ENCODE measurements around the gene ZFC3H1.

ZFC3H1 gene

DNA sequence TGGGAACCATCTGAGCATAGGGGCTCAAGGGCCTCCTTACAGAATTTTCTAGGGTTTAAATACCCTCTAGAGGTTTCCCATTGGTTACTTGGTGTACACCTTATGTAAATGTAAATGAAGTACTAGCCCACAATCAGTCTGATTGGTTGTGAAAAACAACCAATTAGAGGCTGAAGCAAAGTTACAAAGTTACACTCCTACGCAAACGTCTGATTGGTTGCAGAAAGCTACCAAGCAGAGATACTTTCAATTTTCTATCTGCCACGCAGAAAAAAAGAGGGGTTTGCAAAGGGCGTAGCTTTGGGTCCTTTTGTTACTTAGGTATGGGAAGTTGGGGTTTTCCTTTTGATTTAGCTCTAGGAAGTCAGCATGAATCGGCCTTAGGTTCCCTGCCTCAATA is 20.4 kb upstream of the ZFC3H1 start:
- DNase-seq (ENCODE audit: low read depth in 3 of 3), result no peak

DNA sequence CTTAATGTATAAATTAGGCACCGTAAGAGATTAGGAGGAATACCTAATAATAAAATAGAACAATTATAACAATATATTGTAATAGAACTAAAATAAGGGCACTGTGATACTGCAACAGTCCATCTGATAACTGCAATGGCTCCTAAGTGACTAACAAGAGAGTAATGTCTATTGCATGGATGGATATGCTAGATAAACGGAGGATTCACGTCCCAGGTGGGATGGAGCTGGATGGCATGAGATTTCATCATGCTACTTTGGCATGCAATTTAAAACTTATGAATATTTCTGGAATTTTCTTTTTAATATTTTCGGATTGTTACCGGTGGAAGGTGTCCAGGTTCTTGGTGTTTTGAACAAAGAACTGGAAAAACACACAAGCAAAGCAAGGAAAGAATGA is 20.0 kb upstream of the ZFC3H1 start:
- DNase-seq (ENCODE audit: low read depth in 3 of 3), result no peak

DNA sequence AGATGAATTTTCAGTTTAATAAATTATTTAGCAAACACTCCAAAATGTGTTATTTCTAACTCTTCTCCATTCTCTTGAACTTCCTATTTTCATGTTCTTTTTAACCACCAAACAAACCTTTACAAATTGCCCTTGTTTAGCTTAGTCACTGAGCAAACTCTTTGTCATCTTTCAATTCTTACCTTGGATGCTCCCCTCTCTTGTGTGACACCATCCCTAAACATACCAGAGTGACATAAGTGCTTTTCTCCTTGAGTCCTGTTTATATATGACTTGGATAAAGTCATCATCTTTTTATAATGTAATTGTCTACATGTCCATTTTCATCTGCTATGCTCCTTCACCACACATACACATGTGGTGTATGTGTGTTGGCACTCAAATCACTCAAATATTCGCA is 18.8 kb upstream of the ZFC3H1 start:
- DNase-seq (ENCODE audit: low read depth in 3 of 3), result no peak

GRCh38 chr12:71671816-71672215 is 8.2 kb upstream of the ZFC3H1 start:
- no peak for DNase-seq (ENCODE audit: low read depth in 3 of 3)

DNA sequence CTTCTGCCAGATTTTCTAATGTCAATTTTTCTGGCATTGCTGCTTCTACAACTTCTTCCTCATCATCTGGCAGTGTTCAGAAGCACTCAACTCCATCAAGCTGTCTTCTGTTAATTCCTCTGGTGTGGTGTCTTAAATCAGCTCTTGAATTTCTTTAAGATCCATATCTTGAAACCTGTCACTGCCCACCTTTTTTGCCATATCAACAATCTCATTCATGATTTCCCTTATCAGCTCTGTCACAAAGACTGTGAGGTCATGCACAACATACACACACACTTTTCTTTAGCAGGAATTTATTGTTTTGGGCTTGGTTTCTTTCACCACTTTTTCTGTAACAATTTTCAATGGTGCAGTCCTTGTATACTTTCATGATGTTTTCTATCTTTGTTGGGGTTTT is 7.7 kb upstream of the ZFC3H1 start:
- DNase-seq (ENCODE audit: low read depth in 3 of 3), result no peak

DNA sequence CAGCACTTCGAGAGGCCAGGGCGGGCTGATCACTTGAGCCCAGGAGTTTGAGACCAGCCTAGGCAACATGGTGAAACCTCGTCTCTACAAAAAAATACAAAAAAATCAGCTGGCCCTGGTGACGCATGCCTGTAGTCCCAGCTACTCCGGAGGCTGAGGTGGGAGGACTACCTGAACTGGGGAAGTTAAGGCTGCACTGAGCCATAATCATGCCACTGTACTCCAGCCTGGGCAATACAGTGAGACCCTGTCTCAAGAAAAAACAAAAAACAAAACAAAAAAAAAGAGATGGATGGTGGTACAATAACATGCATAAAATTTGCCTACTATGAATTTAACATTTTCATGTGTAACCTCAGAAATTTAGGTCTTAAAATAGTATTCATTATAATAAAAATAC is 2.6 kb upstream of the ZFC3H1 start:
- DNase-seq (ENCODE audit: low read depth in 3 of 3), result no peak

- no peak for DNase-seq (ENCODE audit: low read depth in 3 of 3)
Observed at GRCh38 chr12:71665090-71665463, 1.4 kb upstream of the ZFC3H1 start.

DNA sequence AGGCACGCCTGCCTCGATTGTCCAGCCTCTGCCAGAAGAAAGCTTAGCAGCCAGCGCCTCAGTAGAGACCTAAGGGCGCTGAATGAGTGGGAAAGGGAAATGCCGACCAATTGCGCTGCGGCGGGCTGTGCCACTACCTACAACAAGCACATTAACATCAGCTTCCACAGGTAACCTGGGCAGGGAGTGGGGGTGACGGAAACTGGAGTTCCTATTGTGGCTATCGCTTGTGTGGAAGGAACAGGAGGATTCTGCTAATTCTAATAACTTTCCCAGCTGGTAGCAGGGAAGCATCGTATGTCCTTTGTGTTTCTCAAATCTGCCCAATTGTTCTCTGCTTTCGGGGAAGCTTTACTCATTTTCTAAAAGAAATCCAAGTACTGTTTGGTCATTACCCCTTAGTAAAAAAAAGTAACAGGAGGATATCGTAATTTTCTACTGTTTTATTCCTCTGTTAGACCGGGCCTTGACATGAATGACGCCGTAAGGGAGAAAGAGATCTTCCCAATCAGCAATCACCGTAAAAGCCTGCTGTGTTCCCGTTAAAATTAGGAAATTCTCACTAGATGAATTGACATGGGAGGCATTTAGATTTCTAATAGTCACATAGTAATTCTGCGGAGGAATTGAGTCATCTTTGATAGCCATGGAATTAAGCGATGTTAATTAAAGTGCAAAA is 902 bp upstream of the ZFC3H1 start:
- no peak for DNase-seq (ENCODE audit: low read depth in 3 of 3)

- DNase-seq (ENCODE audit: low read depth in 3 of 3), result peak; percentile 46 to 71 (median 54)
Observed at GRCh38 chr12:71662849-71663560, 643 bp downstream of the ZFC3H1 start.

- DNase-seq (ENCODE audit: low read depth in 3 of 3), result no peak
Observed at GRCh38 chr12:71661977-71662530, 1.6 kb downstream of the ZFC3H1 start.

GRCh38 chr12:71656740-71657139 is 6.9 kb downstream of the ZFC3H1 start:
- no peak for DNase-seq (ENCODE audit: low read depth in 3 of 3)

DNA sequence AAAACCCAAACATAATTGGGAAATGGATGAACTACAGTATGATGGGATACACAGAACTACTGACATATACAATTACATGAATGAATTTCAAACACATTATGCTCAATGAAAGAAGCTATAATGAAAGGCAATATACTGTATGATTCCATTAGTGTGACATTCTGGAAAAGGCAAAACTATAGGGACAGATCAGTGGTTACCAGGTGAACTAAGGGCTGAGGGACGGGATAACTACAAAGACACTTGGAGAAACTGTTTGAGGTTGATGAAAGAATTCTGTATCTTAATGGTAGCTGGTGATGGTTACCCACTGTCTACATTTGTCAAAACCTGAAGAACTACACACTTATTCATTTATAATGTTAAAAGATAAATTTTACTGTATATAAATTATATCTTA is 7.7 kb downstream of the ZFC3H1 start:
- no peak for DNase-seq (ENCODE audit: low read depth in 3 of 3)

DNA sequence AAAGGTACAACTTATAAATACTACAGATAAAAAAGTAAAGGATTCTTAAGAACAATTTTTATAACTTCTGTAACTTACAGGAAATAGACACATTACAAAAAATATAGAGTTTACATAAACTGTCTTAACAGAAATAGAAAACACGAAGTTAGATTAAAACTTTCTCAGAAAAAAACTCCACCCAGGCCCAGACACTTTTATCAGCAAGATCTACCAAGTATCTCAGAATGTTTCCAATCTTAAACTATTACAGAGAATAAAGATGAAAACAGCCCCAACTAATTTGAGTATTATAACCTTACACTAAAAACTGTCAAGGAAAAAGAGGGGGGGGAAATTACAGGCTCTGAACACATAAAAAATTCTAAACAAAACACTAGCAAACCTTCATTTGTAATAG is 8.2 kb downstream of the ZFC3H1 start:
- DNase-seq (ENCODE audit: low read depth in 3 of 3), result no peak

- no peak for DNase-seq (ENCODE audit: low read depth in 3 of 3)
Observed at GRCh38 chr12:71654200-71654599, 9.4 kb downstream of the ZFC3H1 start.

GRCh38 chr12:71653137-71653536 is 10.5 kb downstream of the ZFC3H1 start:
- DNase-seq (ENCODE audit: low read depth in 3 of 3), result no peak

- DNase-seq (ENCODE audit: low read depth in 3 of 3), result no peak
Observed at GRCh38 chr12:71652656-71653055, 11.0 kb downstream of the ZFC3H1 start.

DNA sequence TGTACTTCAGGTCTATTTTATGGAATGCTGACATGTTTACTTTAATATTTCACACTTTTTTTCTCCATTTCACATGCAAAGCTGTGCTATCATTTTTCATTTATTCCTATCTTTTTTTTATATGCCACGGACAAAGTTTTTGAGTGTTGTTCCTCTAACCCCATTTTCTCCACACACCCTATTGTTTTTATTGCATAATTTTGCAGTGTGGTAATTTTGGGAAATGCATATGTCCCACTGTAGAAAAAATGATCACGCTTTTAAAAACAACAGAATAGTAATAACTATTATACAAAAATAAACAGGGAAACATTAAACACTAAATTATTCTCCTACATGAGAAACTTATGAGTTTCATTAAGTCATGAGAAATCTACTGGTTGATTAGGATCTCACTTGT is 14.2 kb downstream of the ZFC3H1 start:
- DNase-seq (ENCODE audit: low read depth in 3 of 3), result no peak

DNA sequence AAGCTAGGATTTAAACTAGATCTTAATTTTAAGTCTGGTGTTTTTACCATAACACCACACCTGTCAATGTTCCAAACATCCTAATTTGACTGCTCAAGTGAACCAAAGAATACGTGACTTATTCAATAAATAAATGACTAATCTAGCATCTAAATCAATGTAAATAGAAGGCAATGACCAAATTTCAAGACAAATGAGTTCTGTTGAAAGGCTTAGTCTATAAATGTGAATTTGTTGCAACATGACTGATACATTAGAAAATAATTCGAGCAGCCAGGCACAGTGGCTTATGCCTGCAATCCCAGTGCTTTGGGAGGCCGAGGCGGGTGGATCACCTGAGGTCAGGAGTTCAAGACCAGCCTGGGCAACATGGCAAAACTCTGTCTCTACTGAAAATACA is 15.1 kb downstream of the ZFC3H1 start:
- no peak for DNase-seq (ENCODE audit: low read depth in 3 of 3)

DNA sequence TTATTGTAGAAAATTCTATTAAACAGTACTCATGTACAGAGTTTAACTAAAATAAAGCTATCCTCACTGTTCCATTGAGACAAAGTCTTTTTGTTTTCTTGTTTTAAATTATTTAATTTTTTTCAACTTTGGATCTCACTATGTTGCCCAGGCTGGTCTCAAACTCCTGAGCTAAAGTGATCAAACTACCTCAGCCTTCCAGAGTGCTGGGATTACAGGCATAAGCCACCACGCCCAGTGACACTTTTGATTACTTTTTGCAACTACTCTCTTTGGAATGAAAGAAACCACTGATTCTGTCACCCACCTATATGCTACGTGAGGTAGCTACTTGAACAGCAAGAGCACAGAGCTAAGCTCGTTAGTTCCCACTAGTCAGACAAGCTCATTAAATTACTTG is 17.1 kb downstream of the ZFC3H1 start:
- no peak for DNase-seq (ENCODE audit: low read depth in 3 of 3)

DNA sequence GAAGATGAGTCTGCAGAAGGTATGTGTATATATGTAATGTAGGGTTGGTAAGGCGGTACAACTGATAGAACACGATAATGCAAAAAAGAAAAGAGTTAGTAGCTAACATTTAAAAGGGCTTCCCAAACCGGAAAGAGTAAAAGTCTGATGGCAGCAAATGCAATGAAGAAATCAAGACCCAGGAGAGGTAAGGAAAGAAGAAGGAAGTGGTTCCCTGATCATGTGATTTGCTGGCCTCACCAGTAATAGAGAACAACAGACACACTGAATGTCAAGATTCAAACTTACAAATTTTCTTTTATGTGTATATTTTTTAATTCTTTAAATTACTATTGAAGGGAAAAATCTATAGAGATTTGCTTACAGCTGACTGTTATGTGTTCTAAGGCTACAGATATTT is 18.4 kb downstream of the ZFC3H1 start:
- DNase-seq (ENCODE audit: low read depth in 3 of 3), result no peak

DNA sequence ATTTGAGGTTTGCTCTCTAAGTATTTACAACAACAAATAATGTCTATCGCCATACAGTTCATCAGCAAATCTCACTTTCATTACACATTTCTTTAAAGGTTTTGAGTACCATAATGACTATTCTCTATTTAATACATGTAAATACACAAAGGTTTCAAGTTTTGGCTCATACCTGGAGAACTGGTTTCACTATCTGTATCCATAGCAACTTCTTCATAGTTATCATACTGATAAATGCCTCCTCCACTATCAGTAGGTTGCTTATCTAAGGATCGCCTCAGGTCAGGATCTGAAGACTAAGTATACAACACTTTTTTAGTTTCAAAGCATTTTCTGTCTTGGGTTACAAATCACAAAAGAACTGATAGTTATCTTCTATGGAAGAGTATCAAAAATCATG is 21.4 kb downstream of the ZFC3H1 start:
- no peak for DNase-seq (ENCODE audit: low read depth in 3 of 3)

DNA sequence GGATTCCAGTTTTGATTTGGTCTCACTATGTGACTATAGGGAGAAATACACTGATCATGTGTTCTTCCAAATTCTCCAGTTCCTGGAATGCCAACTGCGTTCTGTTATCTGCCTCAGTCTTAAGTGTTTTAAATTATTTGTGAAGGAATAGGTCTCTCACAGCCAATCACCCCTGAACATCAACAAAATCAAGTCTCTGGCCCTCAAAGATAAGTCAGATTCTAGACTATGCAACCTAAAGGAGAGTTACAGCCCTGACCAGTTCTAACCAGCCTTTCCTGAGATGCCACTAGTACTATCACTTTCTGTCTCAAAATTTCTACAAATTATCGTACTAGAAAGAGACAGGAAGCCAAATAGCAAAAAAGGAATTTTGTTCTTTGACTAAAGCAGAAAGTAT is 22.3 kb downstream of the ZFC3H1 start:
- DNase-seq (ENCODE audit: low read depth in 3 of 3), result no peak

DNA sequence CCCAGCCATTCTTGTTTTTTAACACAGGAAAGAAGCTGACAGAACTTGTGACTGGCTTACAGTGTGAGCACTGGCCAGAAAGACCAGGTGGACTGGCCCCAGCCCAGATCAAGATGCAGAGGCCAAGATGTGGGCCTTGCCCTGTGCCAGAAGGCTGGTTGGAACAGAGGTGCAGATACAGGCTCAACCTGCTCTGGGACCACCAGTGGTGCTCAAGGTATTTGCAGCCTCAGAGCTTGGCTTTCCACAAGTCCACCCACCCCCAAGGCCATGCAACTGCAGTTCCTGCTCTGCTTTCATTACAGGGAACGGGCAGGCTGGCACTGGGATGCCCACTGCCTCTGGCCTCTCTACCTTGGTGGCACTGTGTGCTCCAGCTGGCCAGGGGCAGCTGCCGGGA is 23.3 kb downstream of the ZFC3H1 start:
- DNase-seq (ENCODE audit: low read depth in 3 of 3), result no peak
